Activated CD4-positive, CD25-positive, alpha-beta regulatory T cell (primary cell): ENCODE data around the gene SCCPDH.
"Not testable (repeated sequence)": the region's sequence is repeated elsewhere in the genome, so short reads cannot be mapped to it uniquely, and the experiment has no call there.

Source experiments
- DNase-seq, 4 experiments: peaks; one replicate each; lab custom pipeline; 2025; lab: John Stamatoyannopoulos, UW

SCCPDH gene

GRCh38 chr1:246801241-246802020 lies 77.2 kb downstream of the SCCPDH start:
- DNase-seq = no peak

- no peak for DNase-seq
Observed at GRCh38 chr1:246803373-246803772, 79.2 kb downstream of the SCCPDH start.

- DNase-seq = no peak
Observed at GRCh38 chr1:246803883-246804282, 79.7 kb downstream of the SCCPDH start.

- no peak for DNase-seq
Observed at GRCh38 chr1:246805135-246805716, 81.0 kb downstream of the SCCPDH start.

- DNase-seq = no peak
Observed at GRCh38 chr1:246809473-246809872, 85.3 kb downstream of the SCCPDH start.

GRCh38 chr1:246811985-246812384 lies 87.8 kb downstream of the SCCPDH start:
- DNase-seq = no peak

DNA sequence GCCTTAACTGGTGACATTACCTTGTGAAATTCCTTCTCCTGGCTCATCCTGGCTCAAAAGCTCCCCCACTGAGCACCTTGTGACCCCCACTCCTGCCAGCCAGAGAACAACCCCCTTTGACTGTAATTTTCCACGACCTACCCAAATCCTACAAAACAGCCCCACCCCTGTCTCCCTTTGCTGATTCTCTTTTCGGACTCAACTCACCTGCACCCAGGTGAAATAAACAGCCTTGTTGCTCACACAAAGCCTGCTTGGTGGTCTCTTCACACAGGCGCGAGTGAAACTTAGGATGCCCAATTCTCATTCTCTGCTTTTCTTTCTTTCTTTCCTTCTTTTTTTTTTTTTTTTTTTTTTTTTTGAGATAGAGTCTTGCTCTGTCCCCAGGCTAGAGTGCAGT lies 89.1 kb downstream of the SCCPDH start:
- not testable (repeated sequence) for DNase-seq

DNA sequence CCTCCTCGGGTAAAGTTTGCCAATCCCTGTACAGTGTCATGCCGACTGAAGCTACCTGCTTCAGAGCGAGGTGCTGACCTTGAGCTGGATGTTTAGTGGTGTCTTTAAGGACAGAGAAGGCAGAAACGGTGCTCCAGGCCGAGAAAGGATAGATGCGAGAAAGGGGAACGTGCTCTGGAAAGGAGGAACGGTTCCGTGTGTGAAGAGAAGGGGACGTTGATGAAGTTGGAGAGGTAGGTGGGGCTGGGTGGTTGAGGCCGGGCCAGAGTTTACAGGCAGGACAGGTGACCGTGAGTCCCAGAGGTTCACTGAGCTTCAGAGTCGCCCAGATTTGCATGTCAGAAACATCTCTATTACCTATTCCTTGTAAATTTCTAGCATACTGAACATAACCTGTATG lies 90.7 kb downstream of the SCCPDH start:
- DNase-seq = no peak

- DNase-seq = no peak
Observed at GRCh38 chr1:246815693-246816270, 91.6 kb downstream of the SCCPDH start.
